GM19463 (cell line): ENCODE data around the gene SDC1.

Experiments used
- ATAC-seq: cut with Tn5 transposase; IDR thresholded peaks from one replicate; pipeline ENCODE4 v1.9.1; 2021; ENCODE audit warnings: mild to moderate bottlenecking, moderate library complexity; ENCODE audit not compliant: unreplicated experiment

The SDC1 gene

DNA sequence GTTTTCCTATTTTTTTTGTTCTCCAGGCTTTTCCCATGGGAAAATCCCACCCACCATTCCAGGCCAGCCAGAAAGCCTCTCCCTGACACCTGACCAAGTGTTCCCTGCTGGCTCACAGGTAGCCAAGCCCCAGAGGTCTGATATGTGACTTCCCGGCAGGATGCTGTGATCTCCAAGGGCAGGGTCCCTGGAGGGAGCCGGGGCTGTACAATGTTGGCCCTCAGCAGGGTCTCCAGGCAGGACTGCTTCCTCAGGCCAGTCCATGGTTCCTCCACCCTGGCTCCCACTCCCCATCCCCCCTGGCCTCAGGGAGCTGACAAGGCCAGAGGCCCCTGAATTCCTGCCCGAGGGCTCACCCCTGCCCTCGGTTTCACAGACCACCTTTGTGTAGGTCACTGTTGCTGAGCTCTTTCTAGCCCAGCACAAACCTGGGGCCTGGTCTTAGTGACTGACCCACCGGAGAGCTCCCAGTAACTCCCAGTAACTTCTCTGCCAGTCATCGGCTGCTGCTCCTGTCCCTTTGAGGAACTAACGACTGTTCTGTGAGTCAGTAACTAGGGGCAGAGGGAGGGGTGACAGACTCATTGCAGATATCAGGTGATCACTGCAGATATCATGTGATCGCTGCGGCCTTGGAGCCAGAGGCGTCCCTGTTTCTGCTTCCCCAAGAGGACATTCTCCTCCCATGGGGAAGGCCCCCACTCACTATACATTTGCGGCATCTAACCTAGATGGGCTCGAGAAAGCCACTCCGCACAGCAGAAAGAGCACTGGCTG lies 38.7 kb downstream of the SDC1 start:
- no peak for ATAC-seq

DNA sequence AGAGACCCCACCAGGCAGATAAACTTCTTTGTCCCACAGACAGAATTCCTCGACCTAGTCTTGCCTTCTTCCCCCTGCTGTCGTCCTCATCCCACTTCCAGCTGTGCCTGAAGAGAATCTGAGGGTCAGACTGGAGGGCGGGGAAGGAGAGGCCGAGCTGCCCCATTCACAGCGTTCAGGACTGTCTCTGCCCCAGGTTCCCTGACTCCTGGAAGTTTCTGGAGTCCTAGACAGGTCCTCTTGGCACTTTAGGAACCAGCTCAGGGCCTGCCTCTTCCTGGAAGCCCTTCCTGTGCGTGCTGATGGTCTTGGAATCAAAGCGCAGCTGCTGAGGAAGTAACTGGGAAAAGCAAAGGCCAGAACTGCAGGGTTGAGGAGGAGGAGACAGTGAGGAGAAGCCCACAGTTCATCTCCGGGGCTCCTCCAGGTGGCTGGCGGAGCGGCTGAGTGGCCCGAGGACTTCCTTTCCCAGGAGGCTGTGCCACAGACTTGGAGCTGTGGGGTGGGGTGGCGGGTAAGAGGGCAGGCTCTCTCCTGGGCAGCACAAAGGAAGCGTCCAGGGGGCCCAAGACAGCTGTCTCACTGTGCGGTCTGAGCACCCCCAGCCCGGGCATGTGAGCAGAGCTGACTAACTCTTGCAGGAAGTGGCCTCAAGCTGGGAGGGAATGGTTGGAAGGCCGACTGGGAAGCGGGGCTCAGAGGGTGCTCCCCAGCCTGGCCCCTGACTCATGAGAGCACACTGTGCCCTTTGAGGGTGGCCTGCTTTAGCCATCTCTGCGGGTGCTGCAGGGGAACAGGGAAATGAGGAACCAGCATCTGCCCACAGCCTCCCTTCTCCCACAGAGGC lies 39.5 kb downstream of the SDC1 start:
- ATAC-seq: no peak

DNA sequence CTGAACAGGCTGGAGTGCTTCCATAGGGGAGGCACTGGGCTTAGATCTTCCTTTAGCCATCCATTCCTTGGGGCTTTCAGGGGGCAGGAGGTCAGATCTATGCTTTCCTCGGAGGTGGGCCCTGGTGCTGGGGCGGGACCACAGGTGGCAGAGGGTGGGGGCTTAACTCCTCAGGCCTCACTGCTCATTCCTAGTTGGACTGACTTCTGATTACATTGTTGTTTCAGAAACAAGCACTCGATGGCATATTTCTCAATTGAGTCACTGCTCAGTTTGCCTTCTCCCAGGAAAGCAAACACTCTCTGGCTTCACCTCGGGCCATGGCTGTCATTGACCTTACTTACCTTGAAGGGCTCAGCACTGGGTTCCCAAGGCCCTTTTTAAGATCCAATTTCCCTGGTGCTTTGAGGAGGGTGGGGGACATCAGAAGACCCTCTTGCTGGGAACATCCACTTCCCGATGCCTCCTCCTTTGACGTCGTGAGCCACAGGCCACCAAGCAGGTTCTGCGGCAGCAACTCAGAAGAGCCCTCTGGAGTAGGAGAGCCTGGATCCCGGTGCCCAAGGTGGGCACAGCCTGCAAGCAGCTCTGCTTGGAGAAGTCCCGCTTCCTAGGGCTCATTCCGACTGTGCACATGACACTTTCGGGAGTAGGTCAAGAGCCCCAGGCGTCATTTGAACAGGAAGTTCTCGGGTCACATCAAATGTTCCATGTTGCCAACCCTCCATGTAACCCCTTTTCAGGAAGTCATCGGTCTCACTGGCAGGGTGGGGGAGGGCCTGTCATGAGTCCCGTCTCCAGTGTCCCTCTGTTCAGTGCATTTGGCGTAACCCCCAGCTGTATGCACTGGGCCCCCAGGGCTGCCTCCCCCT lies 40.6 kb downstream of the SDC1 start:
- no peak for ATAC-seq

DNA sequence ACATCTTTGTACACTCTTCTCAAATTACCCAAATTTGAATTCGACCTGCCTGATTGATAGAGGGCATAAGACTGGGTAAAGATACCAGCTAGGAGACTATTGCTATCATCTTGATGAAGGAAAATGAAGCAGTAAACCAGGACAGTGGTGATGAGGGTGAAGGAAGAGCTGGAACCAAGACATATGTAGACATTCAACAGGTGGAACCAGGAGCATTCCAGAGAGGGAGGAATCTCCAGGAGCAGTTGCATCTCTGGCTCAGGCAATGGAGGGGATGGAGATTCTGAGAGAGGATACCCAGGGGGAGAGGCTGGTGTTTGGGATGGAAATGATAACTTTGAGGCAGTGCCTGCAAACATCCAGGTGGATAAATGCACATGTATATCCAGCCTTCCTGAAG lies 41.6 kb downstream of the SDC1 start:
- no peak for ATAC-seq

DNA sequence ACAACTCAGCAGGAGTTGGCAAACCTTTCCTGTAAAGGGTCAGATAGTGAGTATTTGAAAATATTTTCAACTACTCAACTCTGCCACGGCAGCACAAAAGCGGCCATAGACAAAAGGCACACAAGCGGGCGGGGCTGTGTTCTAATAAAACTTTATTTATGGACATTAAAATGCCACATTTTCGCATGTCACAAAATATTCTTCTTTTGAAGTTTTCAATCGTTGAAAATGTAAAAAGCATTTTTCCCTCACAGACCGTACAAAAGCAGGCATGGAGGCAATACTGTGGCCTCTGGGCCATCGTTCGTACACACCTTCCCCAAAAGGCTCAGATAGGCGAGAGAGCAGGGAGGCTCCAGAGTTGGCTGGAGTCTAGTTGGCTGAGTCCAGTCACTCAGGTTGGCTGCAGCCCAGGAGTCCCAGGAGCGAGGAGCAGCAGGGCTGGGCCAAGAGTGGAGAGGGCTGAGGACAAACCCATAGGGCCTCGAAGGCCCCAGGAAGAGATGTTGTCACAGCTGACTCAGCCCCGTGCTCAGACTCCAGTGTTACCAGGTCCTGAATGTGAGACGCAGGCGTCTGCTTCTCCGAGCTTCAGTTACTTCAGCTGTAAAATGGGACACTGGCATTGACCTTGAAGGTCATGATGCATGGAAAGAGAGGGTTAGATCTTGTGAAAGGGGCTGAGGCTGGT lies 42.5 kb downstream of the SDC1 start:
- ATAC-seq: no peak

DNA sequence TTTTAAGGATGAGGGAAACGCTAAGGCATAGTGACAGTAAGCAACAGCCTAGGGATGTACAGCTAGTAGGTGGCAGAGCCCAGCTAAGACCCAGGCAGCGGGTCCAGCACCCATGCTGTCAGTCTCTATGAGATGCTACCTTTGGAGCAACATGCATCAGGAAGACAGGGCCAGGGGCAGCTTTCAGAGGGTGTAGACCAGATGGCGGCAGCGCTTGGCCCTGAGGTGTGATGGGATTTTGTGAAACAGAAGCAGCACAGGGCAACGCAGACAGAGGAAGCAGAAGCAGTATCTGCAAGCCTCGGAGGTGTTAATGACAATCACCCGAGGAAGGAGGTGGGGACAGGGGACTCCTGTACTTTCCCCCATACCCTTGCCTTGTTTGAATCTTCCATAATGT lies 43.2 kb downstream of the SDC1 start:
- ATAC-seq: no peak

DNA sequence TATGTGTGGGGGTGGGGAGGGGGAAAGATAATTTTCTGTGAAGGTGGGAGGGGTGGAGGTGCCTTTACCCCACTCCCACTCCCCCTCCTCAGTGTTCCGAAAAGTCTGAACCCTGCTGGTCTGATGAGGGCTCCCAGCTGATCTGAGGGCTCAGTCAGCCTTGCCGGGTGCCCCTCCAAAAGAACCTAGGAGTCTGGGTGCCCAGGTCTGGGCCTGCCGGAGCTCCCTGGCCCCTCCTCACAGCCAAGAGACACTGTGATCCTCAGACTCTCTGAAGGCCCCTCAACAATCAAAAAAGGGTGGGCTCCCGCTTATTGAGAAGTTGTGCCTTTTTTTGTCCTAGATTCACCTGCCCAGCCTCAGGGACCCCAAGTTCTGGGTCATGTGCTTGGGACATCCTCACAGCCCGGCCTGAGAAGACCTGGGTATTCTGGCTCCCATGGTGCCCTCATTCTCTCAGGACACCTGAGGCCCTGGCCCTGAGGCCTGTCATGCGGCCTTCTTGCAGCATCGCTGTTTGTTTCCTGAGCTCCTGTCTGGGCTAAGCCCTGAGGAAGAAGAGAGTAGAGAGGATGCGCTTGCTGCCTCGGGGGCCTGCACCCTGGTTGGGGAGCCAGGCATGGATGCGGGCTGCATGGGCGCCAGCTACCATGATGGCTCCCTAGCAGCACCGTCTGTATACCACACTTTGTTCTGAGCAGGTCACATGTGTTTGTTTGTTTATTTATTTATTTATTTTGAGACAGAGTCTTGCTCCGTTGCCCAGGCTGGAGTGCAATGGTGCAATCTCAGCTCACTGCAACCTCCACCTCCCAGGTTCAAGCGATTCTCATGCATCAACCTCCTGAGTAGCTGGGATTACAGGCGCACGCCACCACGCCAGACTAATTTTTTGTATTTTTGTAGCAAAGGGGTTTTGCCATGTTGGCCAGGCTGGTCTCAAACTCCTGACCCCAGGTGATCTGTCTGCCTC lies 44.0 kb downstream of the SDC1 start:
- ATAC-seq: no peak

DNA sequence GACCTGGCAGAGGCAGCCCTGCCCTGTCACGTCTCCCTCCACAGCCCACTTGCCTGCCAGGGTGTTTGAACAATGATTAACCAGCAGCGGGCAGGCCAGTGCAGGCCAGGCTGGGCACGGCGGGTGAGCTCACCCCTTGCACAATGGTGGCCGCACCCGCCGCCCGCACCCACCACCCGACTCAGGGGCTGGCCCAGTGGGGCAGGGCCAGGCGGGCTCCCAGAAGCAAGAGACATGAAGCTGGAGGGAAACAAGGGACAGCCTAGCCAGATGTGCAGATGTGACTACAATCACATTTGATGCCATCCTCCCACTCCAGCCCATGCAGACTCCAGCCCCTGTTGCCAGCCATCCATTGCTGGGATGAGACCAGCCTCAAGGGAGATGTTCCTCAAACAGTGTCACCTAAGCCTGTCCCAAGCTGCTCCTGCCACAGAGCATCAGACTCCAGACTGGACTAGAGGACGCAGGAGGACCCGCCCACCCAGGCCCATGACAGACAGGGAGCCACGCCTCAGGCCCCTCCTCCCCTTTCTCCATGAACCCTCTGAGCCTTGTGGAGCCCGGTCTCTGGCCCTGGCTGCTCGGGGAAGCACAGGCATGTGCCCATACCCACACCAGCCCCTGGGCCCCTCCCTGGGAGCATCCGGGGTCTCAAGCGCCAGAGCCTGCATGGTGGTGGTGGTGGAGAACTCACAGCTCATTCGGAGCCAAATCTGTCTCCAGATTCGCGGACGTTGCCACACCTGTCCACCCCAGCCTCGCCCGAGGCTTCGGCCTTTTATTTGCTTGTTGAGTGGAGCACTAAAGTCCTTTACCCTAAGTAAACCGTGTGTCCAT lies 45.0 kb downstream of the SDC1 start:
- ATAC-seq: no peak

DNA sequence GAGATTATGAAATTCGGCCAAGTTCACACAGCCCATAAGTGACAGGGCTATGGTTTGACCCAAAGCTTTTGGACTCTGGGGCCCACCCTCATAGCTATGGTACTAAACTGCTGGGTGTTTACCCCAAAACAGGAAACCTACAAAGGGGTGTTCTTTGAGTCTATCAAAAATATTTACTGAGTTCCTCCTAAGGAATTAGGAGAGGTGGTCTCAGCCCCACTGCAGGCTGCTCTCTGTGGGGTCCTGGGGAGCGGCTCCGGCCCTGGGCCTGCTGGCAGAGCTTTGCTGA lies 45.5 kb downstream of the SDC1 start:
- ATAC-seq: no peak

DNA sequence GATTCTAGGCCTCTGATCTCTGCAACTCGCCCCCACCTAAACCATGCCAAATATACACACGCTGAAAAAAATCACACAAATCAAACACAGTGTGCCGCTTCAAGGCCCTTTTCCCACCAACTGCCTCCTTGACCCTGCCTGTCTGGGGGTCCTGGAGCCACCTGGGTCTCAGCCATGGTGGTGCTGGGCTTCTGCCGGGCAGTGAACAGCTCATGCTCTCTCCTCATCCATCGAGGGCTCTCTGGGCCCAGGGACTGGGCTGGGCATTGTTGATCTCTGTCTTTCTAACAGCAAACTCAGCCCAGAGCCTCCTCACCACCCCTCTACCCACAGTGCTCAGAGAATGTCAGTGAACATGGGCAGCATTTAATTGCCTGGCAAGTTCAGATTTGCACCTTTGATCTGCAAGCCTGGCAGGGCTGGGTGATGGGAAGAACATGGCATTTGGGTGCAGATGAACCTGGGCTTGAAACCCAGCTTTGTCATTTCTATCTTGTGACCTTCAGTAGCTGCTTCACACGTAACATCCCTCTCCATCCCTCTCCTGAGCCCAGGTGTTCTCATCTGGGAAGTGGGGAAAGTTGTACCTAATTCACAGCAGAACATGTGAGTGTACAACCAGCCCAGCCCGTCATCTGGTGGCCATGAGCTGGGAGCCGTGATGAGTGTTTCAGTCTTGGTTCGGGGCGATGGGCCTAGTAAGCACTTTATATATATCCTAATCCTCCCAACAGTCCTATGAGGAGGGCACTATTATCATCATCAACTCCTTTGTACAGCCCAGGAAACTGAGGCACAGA lies 46.1 kb downstream of the SDC1 start:
- no peak for ATAC-seq

DNA sequence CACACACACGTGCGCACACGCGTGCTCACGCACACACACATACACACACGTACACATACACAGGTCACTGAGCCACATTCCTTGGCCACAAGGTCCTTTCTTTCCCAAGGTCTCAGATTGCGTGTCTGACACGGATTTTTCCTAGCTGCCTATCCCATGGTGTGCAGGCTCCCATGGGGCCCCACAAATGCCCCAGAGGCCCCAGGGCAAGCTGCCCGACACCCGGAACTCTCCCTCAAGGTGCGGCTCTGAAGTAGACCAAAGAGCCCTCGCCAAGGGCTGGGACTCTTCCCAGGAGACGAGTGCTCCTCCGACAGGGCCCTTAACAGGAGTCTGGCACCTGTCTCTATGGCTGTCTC lies 46.7 kb downstream of the SDC1 start:
- no peak for ATAC-seq

DNA sequence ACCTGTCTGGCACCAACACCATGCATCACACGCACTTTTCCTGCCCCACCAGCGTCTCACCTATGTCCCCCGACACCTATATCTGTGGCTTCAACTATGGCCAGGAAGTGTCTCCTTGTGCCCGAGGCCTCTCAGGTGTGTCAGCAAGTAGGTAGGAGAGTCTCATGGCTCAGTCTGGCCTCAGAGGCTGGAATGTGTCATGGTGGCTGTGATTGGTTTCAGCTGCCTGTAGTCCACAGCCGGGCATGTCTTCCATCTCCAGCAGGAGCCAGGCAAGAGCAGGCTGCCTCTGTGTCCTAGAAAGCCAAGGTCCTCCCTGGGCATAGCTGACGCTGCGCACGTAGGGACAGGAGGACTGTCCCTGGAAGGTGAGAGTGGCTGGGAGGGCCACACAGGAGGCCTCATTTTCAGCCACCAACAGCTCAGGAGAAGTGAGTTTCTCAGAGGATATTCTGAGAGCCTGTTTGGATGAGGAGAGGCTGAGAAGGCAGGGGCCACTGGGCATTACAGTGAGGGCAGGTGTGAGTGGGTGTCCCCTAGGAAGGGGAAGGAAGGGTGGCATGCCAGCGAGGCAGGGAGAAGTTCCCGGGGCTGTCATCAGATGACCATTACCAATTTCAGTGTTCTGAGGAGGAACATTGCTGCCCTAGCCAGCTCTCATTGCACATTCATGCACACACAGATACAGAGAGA lies 47.2 kb downstream of the SDC1 start:
- no peak for ATAC-seq

DNA sequence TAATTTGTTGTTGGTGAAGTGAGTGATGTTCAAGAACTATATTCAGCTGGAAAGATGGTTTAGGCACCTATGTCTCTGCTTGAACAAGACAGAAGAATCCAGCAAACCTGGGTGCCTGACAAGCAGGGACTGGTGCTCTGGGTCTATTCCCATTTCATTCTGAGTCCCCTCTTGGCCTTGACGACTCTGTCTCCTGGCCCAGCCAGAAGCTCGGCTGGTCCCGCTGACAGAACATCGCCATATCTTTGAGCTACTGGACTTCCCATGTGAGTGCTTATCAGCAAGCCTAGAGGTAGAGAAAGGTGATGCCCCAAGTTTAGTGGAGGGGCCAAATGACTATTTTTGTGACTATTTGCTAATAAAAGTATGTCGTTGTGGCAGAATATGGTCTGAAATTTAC lies 48.2 kb downstream of the SDC1 start:
- no peak for ATAC-seq

DNA sequence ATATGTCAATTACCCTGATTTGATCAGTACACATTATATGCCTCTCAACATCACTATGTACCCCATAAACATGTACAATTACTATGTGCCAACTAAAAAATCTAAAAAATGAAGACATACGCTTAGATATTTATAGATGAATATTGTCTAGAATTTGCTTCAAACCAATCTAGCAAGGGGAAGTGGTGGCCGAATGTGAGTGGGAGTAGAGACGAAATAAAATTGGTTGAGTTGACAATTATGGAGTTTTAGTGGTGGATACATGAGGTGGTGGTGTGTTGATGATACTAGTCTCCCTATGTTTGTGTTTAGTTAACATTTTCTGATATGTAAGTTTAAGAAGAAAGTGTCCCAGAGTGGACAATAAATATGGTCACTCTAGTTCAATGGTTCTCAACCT lies 49.0 kb downstream of the SDC1 start:
- no peak for ATAC-seq

DNA sequence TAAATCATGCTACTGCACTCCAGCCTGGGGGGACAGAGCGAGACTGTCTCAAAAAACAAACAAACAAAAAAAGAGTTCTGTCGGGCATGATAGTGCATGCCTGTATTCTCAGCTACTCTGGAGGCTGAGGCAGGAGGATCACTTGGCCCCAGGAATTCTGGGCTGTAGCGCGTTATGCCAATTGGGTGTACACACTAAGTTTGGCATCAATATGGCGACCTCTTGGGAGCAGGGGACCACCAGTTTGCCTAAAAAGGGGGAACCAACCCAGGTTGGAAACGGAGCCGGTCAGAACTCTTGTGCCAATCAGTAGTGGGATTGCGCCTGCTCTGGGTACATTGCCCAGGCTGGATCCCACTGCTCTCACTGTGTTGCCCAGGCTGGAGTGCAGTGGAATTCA lies 49.7 kb downstream of the SDC1 start:
- ATAC-seq: no peak

DNA sequence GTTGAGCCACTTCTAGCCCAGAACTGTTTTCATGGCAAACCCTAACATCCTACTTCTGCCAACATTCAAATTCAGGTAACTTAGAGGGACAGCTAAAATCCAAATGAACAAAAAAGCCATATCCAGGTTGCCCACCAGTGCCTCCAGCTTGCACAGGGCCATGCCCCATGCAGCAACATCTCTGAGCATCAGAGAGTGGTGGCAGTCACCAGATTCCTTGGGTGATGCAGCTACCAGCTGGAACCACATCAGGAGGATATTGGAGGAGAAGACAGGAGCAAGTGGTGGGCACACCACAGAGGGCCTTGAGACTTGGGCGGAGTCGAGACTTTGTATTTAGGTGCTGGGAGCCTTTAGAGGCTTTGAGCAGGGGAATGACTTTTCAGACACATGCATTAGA lies 50.5 kb downstream of the SDC1 start:
- ATAC-seq: no peak

DNA sequence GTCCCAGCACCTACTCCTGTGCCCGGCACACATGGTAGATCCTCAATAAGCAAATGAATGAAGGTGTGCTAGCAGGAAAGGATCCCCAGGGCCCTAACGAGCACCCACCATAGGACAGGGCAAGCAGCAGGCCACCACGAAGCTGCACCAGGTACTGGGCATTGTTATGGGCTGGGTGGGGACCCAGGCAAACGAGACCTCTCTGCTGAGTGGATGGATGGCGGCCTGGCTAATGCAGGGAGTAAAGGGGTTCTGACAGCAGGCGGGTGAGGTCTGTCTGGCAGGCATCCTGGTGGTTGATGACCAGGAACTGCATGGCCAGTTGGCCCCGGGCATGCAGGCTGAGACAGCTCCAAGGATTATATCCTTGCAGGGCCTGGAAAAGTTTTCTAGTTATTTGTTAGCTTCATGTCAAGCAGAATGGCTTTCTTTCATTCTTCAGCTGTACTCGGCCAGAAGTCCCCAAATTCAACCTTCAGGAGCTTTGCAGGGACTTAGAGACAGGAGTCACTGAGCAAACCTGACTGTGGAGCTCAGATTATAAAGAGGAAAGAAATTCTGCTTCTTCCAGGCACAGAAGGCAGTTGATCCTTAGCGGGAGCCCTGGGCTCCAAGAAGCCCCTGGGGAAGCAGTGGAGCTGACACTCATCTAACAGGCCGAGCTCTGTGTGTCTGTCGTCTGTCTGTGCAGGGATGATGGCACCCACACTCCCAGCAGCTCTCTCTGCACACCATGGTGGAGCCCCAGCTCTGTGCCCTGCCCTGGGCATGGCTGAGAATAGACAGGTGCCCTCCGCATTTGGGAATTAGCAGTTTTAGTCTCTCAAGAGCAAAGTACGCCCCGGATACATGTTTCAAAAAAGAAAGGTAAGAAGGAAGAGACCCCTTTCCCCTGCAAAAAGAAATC lies 51.2 kb downstream of the SDC1 start:
- ATAC-seq: no peak
